ENCODE results near the gene CHMP6. TPM values are rescaled to one million over a fixed set of nuclear protein-coding genes. Genes with fewer than 3 reads are reported as not detected.

Gene CHMP6
- total RNA-seq, 1 donor: 19.4 TPM

DNA sequence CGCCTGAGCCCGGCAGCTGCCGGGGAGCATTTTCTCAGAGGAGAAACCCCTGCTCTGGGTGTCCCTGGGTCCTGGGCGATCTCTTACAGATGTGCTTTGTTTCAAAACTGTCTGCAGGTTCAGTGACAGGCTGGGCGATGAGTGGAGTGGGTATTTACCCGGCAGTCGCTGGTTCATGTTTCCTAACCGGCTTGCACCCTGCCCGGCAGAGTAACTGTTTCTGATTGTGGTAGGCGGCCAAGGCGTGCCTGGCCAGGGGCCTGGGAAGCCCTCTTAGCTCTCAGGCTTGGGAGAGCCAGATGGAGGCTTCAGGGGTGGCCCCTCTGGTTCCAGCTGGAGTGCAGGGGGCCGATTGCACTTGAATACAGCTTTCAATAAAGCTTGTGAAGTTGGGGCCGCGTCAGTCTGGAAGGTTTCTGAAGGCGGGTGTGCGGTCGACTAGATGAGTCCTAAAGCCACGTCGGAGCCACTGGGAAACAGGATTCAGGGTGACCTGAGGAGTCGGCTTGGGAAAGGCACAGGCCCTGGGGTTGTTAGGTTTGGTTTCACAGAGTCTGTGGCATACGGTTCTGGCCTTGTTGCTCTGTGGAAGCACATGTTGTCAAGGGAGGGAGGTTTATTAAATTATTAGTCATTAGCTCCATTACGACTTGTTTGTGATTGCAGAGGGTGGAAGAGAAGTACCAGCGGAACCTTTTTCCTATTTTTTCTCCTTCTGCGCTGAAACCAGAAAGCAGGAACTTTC is 44.7 kb downstream of the CHMP6 start:
- no peak for DNase-seq (ENCODE audit: low read depth)
- TF ChIP-seq, protein P1, sequence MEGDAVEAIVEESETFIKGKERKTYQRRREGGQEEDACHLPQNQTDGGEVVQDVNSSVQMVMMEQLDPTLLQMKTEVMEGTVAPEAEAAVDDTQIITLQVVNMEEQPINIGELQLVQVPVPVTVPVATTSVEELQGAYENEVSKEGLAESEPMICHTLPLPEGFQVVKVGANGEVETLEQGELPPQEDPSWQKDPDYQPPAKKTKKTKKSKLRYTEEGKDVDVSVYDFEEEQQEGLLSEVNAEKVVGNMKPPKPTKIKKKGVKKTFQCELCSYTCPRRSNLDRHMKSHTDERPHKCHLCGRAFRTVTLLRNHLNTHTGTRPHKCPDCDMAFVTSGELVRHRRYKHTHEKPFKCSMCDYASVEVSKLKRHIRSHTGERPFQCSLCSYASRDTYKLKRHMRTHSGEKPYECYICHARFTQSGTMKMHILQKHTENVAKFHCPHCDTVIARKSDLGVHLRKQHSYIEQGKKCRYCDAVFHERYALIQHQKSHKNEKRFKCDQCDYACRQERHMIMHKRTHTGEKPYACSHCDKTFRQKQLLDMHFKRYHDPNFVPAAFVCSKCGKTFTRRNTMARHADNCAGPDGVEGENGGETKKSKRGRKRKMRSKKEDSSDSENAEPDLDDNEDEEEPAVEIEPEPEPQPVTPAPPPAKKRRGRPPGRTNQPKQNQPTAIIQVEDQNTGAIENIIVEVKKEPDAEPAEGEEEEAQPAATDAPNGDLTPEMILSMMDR (IDR thresholded peaks at IDR 0.05; ENCODE audit: insufficient read depth, low read depth, low read length): no peak
- H3K4me3 ChIP-seq (ENCODE audit: low read depth, low read length): peak overlapping the region; percentile 67

DNA sequence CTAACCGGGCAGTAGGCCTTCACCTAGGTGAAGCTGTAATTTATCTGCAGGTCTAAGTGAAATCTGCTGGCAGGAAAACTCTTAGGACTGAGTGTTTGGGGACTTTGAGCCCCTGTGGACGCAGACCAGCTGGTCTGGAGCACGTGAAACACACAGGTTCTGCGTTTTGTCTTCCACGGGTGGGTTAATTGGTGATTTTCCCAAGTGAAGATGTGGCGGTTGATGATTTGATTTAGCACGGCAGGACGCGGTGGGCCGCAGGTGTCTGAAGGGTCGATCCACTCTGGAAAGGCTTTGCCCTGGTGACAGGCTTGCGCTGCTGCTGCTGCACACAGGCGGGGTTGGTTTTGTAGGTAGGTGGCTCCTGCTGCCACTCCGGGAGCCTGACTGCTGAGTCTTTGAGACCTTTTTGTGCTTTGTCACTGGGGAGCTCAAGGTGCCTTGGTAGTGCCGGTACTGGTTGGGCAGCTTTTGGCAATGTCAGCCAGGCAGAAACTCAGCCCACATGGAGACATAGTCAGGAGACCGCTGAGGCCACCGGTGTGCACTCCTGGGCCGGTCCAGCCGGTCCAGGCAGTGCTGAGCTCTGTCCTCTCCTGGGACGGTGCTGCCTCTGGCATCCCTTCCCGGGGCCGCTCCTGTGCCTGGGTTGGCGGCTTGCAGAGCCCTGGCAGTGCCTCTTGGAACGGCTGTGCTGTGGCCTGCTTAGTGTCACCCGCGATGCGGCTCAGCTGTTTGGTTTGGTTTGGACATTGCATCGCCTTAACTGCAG is 45.6 kb downstream of the CHMP6 start:
- no peak overlapping the region for H3K4me3 ChIP-seq (ENCODE audit: low read depth, low read length)
- no peak for DNase-seq (ENCODE audit: low read depth)
- TF ChIP-seq, protein P1 (IDR thresholded peaks at IDR 0.05; ENCODE audit: insufficient read depth, low read depth, low read length): no peak

DNA sequence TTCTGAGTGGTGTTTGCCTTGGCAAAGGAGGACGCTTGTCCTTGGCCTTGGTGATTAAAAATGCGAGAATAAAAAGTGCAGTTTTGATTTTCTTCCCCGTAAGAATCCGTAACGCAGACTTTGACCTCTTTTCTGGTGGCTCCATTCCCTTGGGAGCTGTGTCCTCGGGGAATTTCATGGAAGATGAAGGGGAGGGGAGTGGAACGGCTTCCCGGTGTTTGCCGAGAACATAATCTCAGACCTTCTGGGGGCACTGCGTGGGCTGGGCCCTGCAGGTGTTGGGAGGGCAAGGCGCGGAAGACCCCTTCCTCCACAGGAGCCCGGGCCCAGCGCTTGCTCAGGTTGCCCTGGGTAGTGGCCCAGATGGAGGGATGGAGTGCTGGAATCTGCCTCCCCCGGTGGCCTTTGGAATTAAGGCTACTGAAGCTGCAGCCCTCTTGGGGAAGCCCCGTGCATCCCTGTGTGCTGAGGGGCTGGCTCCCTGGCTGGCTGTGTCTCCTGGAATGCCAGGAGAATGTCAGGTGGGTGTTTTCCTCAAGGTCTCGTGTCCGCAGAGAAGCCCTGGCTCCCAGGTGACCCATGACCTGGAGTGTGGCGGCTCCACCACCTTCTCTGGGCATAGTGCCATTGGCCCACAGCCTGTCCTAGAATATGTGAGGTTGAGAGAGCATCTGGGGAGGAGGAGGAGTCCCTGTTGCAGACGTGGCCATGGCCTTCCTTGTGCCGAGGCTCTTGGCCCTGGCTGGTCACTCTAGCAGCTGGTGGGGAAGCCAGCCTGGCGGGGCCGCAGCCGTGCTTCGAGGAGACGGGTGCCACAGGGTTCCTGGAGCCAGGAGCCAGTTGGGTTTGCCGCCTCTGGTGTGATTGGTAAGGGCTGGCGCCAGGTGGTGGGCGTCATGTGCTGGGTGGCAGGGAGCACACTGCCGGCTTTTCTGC is 46.4 kb downstream of the CHMP6 start:
- no peak for DNase-seq (ENCODE audit: low read depth)
- TF ChIP-seq, protein P1 (IDR thresholded peaks at IDR 0.05; ENCODE audit: insufficient read depth, low read depth, low read length): no peak
- H3K4me3 ChIP-seq (ENCODE audit: low read depth, low read length): no peak overlapping the region

DNA sequence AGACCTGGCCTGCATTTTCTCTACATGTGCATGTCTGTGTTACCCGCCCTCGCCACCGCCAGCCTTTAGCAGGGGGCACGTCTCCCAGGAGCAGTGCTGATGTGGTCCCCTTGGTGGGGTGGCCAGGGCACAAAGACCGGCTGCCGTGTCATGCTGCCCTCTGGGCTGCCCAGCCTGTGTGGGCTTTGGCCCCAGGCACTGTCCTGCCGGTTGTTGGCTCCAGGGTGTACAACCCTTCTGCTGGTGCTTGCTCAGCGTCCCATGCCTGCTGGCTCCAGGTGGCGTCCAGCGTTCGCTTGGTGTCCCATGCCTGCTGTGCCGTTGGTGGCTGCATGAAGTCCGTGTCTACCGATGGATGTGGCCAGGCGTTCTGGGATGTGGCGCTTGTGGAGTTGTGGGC is 47.5 kb downstream of the CHMP6 start:
- no peak for DNase-seq (ENCODE audit: low read depth)
- TF ChIP-seq, protein P1 (IDR thresholded peaks at IDR 0.05; ENCODE audit: insufficient read depth, low read depth, low read length): no peak
- no peak overlapping the region for H3K4me3 ChIP-seq (ENCODE audit: low read depth, low read length)

DNA sequence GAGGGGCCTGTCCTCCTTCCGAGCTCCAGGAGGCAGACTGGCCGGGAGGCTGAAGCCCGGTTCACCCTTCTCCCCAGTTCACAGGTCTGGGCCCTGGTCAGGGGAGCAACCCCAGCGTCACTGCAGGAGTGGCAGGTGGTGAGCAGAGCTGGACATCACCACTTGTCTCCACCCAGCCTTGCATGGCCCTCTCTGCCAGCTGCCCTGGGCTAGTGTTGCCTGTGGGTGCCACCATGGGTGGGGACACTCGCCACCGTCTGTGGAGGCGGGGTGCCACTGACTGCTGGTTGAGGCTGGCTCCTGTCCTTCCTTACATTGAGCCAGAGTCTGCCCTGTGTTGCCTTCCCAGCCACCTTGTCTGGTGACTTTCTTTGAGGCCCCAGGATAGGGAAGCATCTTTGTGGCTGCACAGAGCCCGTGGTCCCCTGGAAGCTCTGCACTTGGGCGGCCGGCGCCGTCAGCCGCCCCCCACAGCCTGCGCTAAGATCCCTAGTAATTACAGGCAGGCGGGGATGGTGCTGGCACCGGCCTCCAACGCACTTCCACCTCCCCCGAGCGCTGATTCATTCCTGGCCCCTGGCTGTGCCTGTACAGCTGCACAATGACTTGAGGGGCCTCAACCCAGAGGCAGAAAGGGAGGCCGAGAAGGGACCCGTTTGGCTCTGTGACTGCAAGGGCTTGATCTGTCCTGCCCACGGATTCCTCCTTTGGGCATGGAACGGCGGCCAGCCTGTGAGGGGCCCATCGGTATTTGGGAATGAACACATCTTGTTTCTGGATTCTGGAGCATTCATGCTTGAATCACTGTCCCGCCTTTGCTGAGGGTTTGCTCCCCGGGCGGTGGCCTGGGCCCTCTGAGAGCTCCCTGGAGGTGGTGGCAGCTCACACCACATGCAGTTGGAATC is 48.5 kb downstream of the CHMP6 start:
- peak; percentile 66 for DNase-seq (ENCODE audit: low read depth)
- peak overlapping the region; percentile 3 for H3K4me3 ChIP-seq (ENCODE audit: low read depth, low read length)
- TF ChIP-seq, protein P1 (IDR thresholded peaks at IDR 0.05; ENCODE audit: insufficient read depth, low read depth, low read length): no peak

Data from fibroblast of villous mesenchyme (primary cell).